Keratinocyte (primary cell): ENCODE results near the gene COLGALT1. TPM values are rescaled to one million over a fixed set of nuclear protein-coding genes. Genes with fewer than 3 reads are reported as not detected.

ENCODE experiments used
- DNase-seq: peaks from one replicate; pipeline ENCODE4 v3.0.0-alpha.2; 2011; ENCODE audit warnings: low read depth, missing footprints, low spot score
- FAIRE-seq: peaks from 2 replicates; lab custom pipeline; 2011; peaks lifted over from hg19 to GRCh38; lab: Jason Lieb, UNC
- H2AFZ ChIP-seq: 2 replicates; pipeline ENCODE4 v1.6.0; 2012; ENCODE audit warnings: low read length, control low read depth, inconsistent platforms; ENCODE audit not compliant: control insufficient read depth
- H3K27ac ChIP-seq: 2 replicates; pipeline ENCODE4 v1.5.1; 2011; ENCODE audit warnings: low read length; ENCODE audit not compliant: control insufficient read depth, insufficient read depth
- H3K27me3 ChIP-seq: 3 replicates; pipeline ENCODE4 v1.6.0; 2011; ENCODE audit warnings: low read length; ENCODE audit not compliant: control insufficient read depth, insufficient read depth; ENCODE audit errors: extremely low read depth
- H3K36me3 ChIP-seq, 2 experiments: 2 replicates in 1 of 2; 3 replicates in 1 of 2; pipeline ENCODE4 v1.5.1; 2011; ENCODE audit warnings: low read length in 2 of 2, mild to moderate bottlenecking in 1 of 2; ENCODE audit not compliant: control insufficient read depth in 2 of 2, insufficient read depth in 2 of 2; ENCODE audit errors: extremely low read depth in 1 of 2
- H3K4me1 ChIP-seq: 3 replicates; pipeline ENCODE4 v1.5.1; 2011; ENCODE audit warnings: low read length; ENCODE audit not compliant: control insufficient read depth, insufficient read depth; ENCODE audit errors: extremely low read depth
- H3K4me2 ChIP-seq: 3 replicates; pipeline ENCODE4 v1.6.0; 2011; ENCODE audit warnings: low read depth, low read length; ENCODE audit not compliant: control insufficient read depth, insufficient read depth; ENCODE audit errors: extremely low read depth
- H3K4me3 ChIP-seq, 3 experiments: fragments of 200-600 bp in 1 of 3; sonication (generic) in 1 of 3; 2 replicates in 2 of 3; 3 replicates in 1 of 3; pipeline ENCODE4 v1.5.1; 2011 to 2016; ENCODE audit warnings: low read length in 3 of 3, mild to moderate bottlenecking in 3 of 3, control low read depth in 2 of 3, inconsistent platforms in 1 of 3, low read depth in 1 of 3, mixed read lengths in 1 of 3, mixed run types in 1 of 3, moderate library complexity in 1 of 3; ENCODE audit not compliant: control insufficient read depth in 2 of 3, insufficient read depth in 2 of 3; ENCODE audit errors: extremely low read depth in 1 of 3
- H3K79me2 ChIP-seq: 2 replicates; pipeline ENCODE4 v1.6.0; 2012; ENCODE audit warnings: low read length; ENCODE audit not compliant: control insufficient read depth, insufficient read depth
- H3K9ac ChIP-seq: 3 replicates; pipeline ENCODE4 v1.6.0; 2011; ENCODE audit warnings: low read length; ENCODE audit not compliant: control insufficient read depth, insufficient read depth; ENCODE audit errors: extremely low read depth
- H3K9me1 ChIP-seq: 3 replicates; pipeline ENCODE4 v1.6.0; 2011; ENCODE audit warnings: low read length; ENCODE audit not compliant: control insufficient read depth, insufficient read depth; ENCODE audit errors: extremely low read depth
- H3K9me3 ChIP-seq: 2 replicates; pipeline ENCODE4 v1.5.1; 2012; ENCODE audit warnings: low read depth, low read length; ENCODE audit not compliant: control insufficient read depth
- H4K20me1 ChIP-seq: 3 replicates; pipeline ENCODE4 v1.6.0; 2011; ENCODE audit warnings: low read length; ENCODE audit not compliant: control insufficient read depth, insufficient read depth; ENCODE audit errors: extremely low read depth
- CTCF ChIP-seq, 3 experiments: IDR thresholded peaks in 1 of 3; conservative IDR thresholded peaks in 1 of 3; optimal IDR thresholded peaks in 1 of 3; 2 replicates in 2 of 3; 3 replicates in 1 of 3; pipeline versions ENCODE3 to v1.5.1; 2011; ENCODE audit warnings: low read length in 3 of 3, mild to moderate bottlenecking in 3 of 3, moderate library complexity in 2 of 3, control low read depth in 1 of 3, inconsistent platforms in 1 of 3; ENCODE audit not compliant: insufficient read depth in 2 of 3; ENCODE audit errors: extremely low read depth in 1 of 3
- EZH2 ChIP-seq: IDR thresholded peaks from one replicate; pipeline ENCODE4 v1.6.1; 2012; ENCODE audit warnings: inconsistent platforms, mild to moderate bottlenecking, low read length, moderate library complexity
- dilution Hi-C: fragments of 300-500 bp; cut with MboI; formaldehyde crosslinking; loops from one replicate; pipeline ENCODE4 v1.7.0; 2020; ENCODE audit warnings: low sequenced_read_pairs; ENCODE audit not compliant: extremely low pct_ligation_motif_present
- polyA plus RNA-seq, 5 experiments: library from polyadenylated mRNA; depleted of rRNA in 3 of 5; stranded (reverse) in 3 of 5; stranded (forward) in 1 of 5; unstranded in 1 of 5; fragments of >200 nt; gene quantifications; 1 replicate in 1 of 5; 2 replicates in 3 of 5; 3 replicates in 1 of 5; pipeline versions ENCODE4 v1.2.1 to v1.2.3, GENCODE V29; 2011 to 2012; ENCODE audit warnings: missing spikeins in 2 of 5, low read depth in 1 of 5, low replicate concordance in 1 of 5

The COLGALT1 gene
- polyA plus RNA-seq, 1 donor (not counting 4 experiments of a cell fraction or from before 2014, with no cell fraction given) = 89.4 TPM

DNA sequence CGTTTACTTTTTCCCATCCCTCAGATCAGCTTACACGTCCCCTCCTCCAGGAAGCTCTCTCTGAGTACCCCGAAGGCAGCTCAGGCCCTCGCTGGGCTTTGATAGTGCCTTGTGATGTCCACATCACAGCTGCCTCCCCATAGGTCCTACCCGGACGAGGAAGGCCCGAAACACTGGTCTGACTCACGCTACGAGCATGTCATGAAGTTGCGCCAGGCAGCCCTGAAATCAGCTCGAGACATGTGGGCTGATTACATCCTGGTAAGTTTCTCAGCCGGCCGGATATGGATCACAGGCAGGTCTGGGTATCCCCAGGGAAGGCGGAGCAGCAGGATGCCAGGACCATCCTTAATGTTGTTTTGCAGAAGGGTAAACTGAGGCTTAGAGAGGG lies 4.8 kb downstream of the COLGALT1 start:
- TF ChIP-seq EZH2 = no peak
- TF ChIP-seq CTCF (optimal IDR thresholded peaks at IDR 0.05 in 1 of 3, IDR thresholded peaks at IDR 0.05 in 1 of 3, conservative IDR thresholded peaks at IDR 0.05 in 1 of 3; ENCODE audit: extremely low read depth in 1 of 3, insufficient read depth in 2 of 3, low read length in 3 of 3) = no peak
- Histone ChIP-seq H3K27ac (no peak overlapping the region), H2AFZ (no peak overlapping the region), H4K20me1 (no peaks in the 10 kb centered on the region), H3K9me1 (no peaks in the 10 kb centered on the region), H3K4me1 (peaks cover 3% of the 10 kb centered on the region), H3K79me2 (peaks cover 28% of the 10 kb centered on the region), H3K4me3 (no peak overlapping the region), H3K36me3 (peaks cover 21 to 28% of the 10 kb centered on the region in 2 experiments), H3K9ac (no peak overlapping the region), H3K4me2 (no peak overlapping the region), H3K27me3 (no peaks in the 10 kb centered on the region), H3K9me3 (no peaks in the 10 kb centered on the region)
- DNase-seq (no peak), FAIRE-seq (no peak)
- dilution Hi-C loops = no loop called here

DNA sequence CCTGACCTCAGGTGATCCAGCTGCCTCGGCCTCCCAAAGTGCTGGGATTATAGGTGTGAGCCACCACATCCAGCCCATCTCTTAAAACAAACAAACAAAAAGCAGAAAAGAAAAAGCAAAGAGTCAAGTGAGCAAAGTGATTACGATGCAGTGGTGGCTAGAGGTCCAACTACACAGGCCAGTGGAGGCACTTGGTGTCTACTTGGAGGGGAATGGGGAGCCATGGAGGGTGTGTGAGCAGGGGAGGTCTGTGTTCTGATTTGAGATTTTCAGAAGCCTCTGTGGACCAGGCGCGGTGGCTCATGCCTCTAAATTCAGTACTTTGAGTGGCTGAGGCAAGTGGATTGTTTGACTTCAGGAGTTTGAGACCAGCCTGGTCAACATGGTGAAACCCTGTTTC lies 6.6 kb downstream of the COLGALT1 start:
- Histone ChIP-seq H3K4me1 (no peaks in the 10 kb centered on the region), H3K9me3 (no peaks in the 10 kb centered on the region), H3K9me1 (no peaks in the 10 kb centered on the region), H3K27me3 (no peaks in the 10 kb centered on the region), H3K79me2 (peaks cover 13% of the 10 kb centered on the region), H3K4me2 (no peak overlapping the region), H3K36me3 (peaks cover 23 to 28% of the 10 kb centered on the region in 2 experiments), H3K4me3 (no peak overlapping the region), H2AFZ (no peak overlapping the region), H4K20me1 (no peaks in the 10 kb centered on the region), H3K9ac (no peak overlapping the region), H3K27ac (no peak overlapping the region)
- FAIRE-seq = no peak
- dilution Hi-C loops = no loop called here
- TF ChIP-seq CTCF (optimal IDR thresholded peaks at IDR 0.05 in 1 of 3, IDR thresholded peaks at IDR 0.05 in 1 of 3, conservative IDR thresholded peaks at IDR 0.05 in 1 of 3; ENCODE audit: extremely low read depth in 1 of 3, insufficient read depth in 2 of 3, low read length in 3 of 3) = no peak
- no peak for TF ChIP-seq EZH2
- DNase-seq = no peak
